ENCODE results near the gene CRTAC1.

- TF ChIP-seq CTCF (IDR thresholded peaks at IDR 0.05) = no peak
- TF ChIP-seq POLR2A (IDR thresholded peaks at IDR 0.05) = no peak
These were observed 105.0 kb downstream of the CRTAC1 start for GRCh38 chr10:97925308-97925938.

Data from lower leg skin (tissue), 3 donors.